Mesangial cell (primary cell): ENCODE results near the gene SLX9. TPM values are rescaled to one million over a fixed set of nuclear protein-coding genes. Genes with fewer than 3 reads are reported as not detected.

Experiments
- total RNA-seq: library from RNA; depleted of rRNA; stranded (reverse); fragments of >200 nt; gene quantifications from 2 replicates; pipeline ENCODE4 v1.2.3, GENCODE V29; 2015

SLX9 gene, protein sequence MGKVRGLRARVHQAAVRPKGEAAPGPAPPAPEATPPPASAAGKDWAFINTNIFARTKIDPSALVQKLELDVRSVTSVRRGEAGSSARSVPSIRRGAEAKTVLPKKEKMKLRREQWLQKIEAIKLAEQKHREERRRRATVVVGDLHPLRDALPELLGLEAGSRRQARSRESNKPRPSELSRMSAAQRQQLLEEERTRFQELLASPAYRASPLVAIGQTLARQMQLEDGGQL
- total RNA-seq = 15.2 and 21.3 TPM in 2 replicates

DNA sequence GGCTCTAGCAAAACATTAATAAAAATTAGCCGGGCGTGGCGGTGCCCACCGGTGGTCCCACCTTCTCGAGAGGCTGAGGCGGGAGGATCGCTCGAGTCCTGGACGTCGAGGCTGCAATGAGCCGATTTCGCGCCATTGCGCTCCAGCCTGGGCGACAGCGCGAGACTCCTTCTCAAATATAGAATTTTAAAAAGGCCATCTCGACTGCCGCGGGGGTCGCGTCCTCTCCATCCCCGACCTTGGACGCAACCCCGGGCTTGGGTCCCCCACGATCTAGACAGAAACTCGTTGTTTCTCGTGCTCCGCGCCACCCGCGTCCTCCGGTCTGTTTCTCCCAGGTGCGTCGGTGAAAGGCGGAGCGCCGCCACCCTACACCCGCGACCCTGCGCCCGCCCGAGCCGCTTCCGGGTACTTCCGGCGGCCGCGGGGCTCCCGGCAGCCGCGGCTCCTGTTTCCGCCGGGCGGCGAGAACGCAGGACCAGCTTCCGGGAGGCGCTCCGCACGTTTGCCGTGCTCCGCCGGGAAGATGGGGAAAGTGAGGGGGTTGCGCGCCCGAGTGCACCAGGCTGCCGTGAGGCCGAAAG lies at the start of gene SLX9:
Gene SLX9, plus strand, starts transcription at position 498 of the 584 bp plus-strand sequence. Its CDS starts 29 bp downstream, at position 527.

DNA sequence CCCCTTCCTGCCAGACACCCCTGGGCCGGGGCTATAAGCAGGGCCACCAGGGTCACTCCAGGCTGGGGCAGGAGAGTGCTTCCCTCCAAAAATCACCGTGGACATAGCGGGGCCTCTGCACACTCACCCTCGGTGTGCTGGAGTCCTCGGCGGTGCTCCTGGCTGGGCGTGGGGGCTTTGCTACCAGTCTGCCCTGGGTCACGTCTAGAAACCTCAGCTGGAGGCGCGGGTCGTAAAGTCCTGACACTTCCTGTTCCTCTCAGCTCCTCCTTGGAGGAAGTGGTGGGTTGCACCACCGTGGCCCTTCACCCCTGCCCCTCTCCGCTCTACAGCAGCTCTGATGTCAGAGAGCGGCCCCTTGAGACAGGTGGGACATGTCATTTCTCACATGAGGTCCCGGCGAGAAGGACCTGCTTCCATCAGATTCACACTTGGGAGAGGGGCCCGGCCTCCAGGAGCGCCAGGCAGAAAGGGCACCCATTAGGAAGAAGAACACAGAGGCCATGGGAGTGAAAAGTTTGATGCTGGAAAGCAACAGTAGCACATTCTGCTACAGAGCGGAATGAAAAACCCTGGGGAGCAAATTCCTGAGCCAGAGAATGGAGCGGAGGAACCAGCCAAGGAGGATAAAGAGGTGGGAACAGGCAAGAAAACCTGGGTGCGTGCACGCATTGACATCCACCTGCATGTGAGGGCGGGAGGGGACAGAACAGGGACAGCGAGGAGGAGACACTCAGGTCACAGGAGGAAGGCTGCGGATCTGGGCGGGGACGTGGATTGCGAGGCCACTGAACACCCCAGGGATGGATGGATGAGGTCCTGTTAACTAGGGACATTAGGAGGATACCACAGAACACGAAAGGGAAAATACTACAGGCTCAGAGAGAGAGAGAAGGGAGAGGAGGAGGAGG lies 18.9 kb upstream of the SLX9 start, which contains the start of gene ITGB2:
Gene ITGB2, minus strand, starts transcription at position 206 of the 911 bp plus-strand sequence. CDS start 10,117 bp downstream, outside the sequence.

Other genes starting within 250 kb of the SLX9 start
- gene KRTAP10-12, start 242.9 kb upstream of the SLX9 start, total RNA-seq = not detected in 2 replicates
- gene TSPEAR, start 228.5 kb upstream of the SLX9 start, total RNA-seq = not detected in 2 replicates
- 32.1 and 38.8 TPM in 2 replicates for gene UBE2G2, start 138.2 kb upstream of the SLX9 start, total RNA-seq
- gene SUMO3, start 122.0 kb upstream of the SLX9 start, total RNA-seq = 51.8 and 69.6 TPM in 2 replicates
- 213 and 304 TPM in 2 replicates for gene PTTG1IP, start 66.3 kb upstream of the SLX9 start, total RNA-seq
- gene ITGB2, start 19.1 kb upstream of the SLX9 start, total RNA-seq = 2.2 TPM in 1 of 2 replicates, not detected in the other
- 3.6 and 8.9 TPM in 2 replicates for gene ADARB1, start 134.6 kb downstream of the SLX9 start, total RNA-seq